SU-DHL-6 (cell line): Measurements from ENCODE around the gene INO80.

Source experiments
- H2AFZ ChIP-seq: fragments of 200-600 bp; sonication (generic); 2 replicates; pipeline ENCODE4 v1.6.1; 2014; ENCODE audit warnings: low read depth, mild to moderate bottlenecking, moderate library complexity, mixed read lengths, antibody characterized with exemption, low read length; ENCODE audit not compliant: severe bottlenecking
- H3F3A ChIP-seq: fragments of 200-600 bp; shearing (Covaris generic); 2 replicates; pipeline ENCODE4 v1.6.0; 2016; ENCODE audit warnings: antibody characterized with exemption, mild to moderate bottlenecking; ENCODE audit not compliant: insufficient read depth
- H3K27ac ChIP-seq: fragments of 200-600 bp; sonication (generic); 2 replicates; pipeline ENCODE4 v1.5.1; 2016; ENCODE audit warnings: low read depth, mild to moderate bottlenecking, low read length, moderate library complexity, mixed read lengths
- H3K27me3 ChIP-seq: fragments of 200-600 bp; sonication (generic), shearing (Covaris generic); 2 replicates; pipeline ENCODE4 v1.6.0; 2014; ENCODE audit warnings: mild to moderate bottlenecking, low read length
- H3K36me3 ChIP-seq: fragments of 200-600 bp; sonication (generic); 2 replicates; pipeline ENCODE4 v1.6.1; 2014; ENCODE audit warnings: mild to moderate bottlenecking, low read length, mixed read lengths
- H3K4me2 ChIP-seq: fragments of 300-600, 200-600 bp; shearing (Covaris generic), sonication (generic); 2 replicates; pipeline ENCODE4 v1.6.0; 2014; ENCODE audit warnings: low read length, low read depth, mild to moderate bottlenecking; ENCODE audit not compliant: poor library complexity, severe bottlenecking
- H3K4me3 ChIP-seq: fragments of 200-600 bp; sonication (generic); 2 replicates; pipeline ENCODE4 v1.5.1; 2014; ENCODE audit warnings: antibody characterized with exemption, low read length, mild to moderate bottlenecking, mixed read lengths; ENCODE audit not compliant: insufficient read depth, poor library complexity, severe bottlenecking
- H3K79me2 ChIP-seq: fragments of 200-600 bp; sonication (generic); 2 replicates; pipeline ENCODE4 v1.6.1; 2014; ENCODE audit warnings: mild to moderate bottlenecking, low read length, moderate library complexity; ENCODE audit not compliant: insufficient read depth
- H3K9ac ChIP-seq: fragments of 200-600 bp; sonication (generic); 2 replicates; pipeline ENCODE4 v1.7.0; 2014; ENCODE audit warnings: mild to moderate bottlenecking, low read length
- H3K9me2 ChIP-seq: fragments of 200-600 bp; sonication (generic); replicated peaks from 2 replicates; pipeline ENCODE4 v1.6.1; 2014; ENCODE audit warnings: low read length; ENCODE audit not compliant: insufficient read depth
- H3K9me3 ChIP-seq: fragments of 200-600 bp; sonication (generic); 2 replicates; pipeline ENCODE4 v1.6.1; 2014; ENCODE audit warnings: low read length, mixed read lengths; ENCODE audit not compliant: insufficient read depth
- H4K20me1 ChIP-seq: fragments of 200-600 bp; sonication (generic); 2 replicates; pipeline ENCODE4 v1.6.1; 2014; ENCODE audit warnings: low read depth, mild to moderate bottlenecking, antibody characterized with exemption, low read length, moderate library complexity, mixed read lengths
- EZH2phosphoT487 ChIP-seq: fragments of 200-600 bp; sonication (generic), shearing (Covaris generic); conservative IDR thresholded peaks from 2 replicates; pipeline ENCODE4 v1.6.1; 2018; ENCODE audit warnings: mild to moderate bottlenecking, antibody characterized with exemption, low read length, moderate library complexity, mixed read lengths
- TF ChIP-seq, protein P1 (sequence below): fragments of 200-600 bp; sonication (generic); IDR thresholded peaks from one replicate; pipeline ENCODE4 v1.5.1; 2017; ENCODE audit warnings: antibody characterized with exemption, mild to moderate bottlenecking, low read length, moderate library complexity; ENCODE audit not compliant: insufficient read depth, poor library complexity, severe bottlenecking

INO80 gene

DNA sequence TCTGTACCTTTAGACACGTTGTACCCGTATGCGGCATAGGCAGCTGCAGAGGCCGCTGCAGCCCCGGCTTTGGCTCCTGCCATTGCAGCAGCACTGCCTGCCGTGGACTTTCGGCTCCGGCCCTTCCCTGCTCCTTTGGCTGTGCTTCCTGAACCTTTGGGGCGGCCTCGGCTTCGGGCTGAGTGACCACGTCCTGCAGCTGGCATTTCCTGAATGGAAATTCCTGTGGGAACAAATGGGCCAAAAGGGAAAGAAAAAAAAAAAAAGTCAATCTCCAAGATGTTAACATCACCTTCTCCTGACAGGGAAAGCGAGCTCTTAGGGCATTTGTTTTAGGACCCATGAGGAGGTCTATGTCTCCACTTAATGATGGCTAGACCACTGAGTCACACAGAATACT is 133.2 kb downstream of the INO80 start:
- Histone ChIP-seq H2AFZ (no peak overlapping the region), H3K4me2 (no peak overlapping the region), H3K27ac (no peak overlapping the region), H3K36me3 (peaks cover 17% of the 10 kb centered on the region; the same call in 1 of the 2 replicates), H3K79me2 (no peaks in the 10 kb centered on the region), H3F3A (no peaks in the 10 kb centered on the region), H4K20me1 (no peaks in the 10 kb centered on the region), H3K4me3 (no peak overlapping the region), H3K9ac (no peak overlapping the region), H3K9me2 (no peaks in the 10 kb centered on the region), H3K27me3 (no peaks in the 10 kb centered on the region), H3K9me3 (no peaks in the 10 kb centered on the region)
- no peak for TF ChIP-seq EZH2phosphoT487
- TF ChIP-seq, protein P1, sequence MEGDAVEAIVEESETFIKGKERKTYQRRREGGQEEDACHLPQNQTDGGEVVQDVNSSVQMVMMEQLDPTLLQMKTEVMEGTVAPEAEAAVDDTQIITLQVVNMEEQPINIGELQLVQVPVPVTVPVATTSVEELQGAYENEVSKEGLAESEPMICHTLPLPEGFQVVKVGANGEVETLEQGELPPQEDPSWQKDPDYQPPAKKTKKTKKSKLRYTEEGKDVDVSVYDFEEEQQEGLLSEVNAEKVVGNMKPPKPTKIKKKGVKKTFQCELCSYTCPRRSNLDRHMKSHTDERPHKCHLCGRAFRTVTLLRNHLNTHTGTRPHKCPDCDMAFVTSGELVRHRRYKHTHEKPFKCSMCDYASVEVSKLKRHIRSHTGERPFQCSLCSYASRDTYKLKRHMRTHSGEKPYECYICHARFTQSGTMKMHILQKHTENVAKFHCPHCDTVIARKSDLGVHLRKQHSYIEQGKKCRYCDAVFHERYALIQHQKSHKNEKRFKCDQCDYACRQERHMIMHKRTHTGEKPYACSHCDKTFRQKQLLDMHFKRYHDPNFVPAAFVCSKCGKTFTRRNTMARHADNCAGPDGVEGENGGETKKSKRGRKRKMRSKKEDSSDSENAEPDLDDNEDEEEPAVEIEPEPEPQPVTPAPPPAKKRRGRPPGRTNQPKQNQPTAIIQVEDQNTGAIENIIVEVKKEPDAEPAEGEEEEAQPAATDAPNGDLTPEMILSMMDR = no peak

DNA sequence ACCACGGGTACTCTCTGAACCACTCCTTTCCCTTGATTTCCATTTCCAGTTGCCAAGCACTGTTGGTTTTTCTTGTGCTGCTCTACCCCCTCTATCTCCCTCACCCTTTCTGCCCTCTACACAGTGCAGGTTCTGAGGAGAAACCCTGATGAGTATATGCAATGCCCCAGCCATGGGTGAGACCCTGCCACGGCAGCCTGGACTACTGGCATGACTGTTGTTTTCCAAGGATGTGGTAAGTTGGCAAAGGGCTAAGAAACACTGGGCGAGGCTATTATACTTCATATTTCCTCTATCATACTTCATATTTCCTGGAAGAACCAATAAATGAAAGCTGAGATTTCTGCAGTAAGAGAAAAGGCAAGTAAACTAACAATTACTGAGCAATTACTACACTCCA is 134.9 kb downstream of the INO80 start:
- H3K4me3 ChIP-seq = no peak overlapping the region
- H3K9me3 ChIP-seq = no peaks in the 10 kb centered on the region
- H2AFZ ChIP-seq = no peak overlapping the region
- no peak overlapping the region for H3K9ac ChIP-seq
- H3K4me2 ChIP-seq = no peak overlapping the region
- TF ChIP-seq, protein P1 = no peak
- TF ChIP-seq EZH2phosphoT487 = no peak
- no peaks in the 10 kb centered on the region for H3K79me2 ChIP-seq
- H3K9me2 ChIP-seq = no peaks in the 10 kb centered on the region
- H3F3A ChIP-seq = no peaks in the 10 kb centered on the region
- no peaks in the 10 kb centered on the region for H3K27me3 ChIP-seq
- H3K27ac ChIP-seq = no peak overlapping the region
- H4K20me1 ChIP-seq = no peaks in the 10 kb centered on the region
- H3K36me3 ChIP-seq = peaks cover 7% of the 10 kb centered on the region; the same call in 1 of the 2 replicates

DNA sequence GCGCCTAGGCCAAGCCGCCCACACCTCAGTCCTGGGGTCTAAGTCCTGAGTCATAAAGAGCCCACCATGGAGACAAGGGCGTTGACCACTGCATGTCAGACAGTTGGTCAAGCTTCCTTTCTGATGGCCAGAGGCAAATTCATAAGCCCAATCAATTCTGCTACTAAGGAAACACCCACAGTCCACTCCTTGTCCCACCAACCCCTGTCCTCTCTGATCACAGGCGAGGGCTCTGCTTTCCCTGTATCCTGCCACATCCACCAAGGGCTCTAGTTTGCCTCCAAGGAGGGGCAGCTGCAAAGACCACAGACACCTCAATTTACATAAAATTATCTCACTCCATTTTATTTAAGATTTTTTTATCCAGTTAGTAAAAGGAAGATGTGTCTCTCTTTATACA is 137.5 kb downstream of the INO80 start:
- Histone ChIP-seq H2AFZ (no peak overlapping the region), H3K9me2 (no peaks in the 10 kb centered on the region), H3K27me3 (no peaks in the 10 kb centered on the region), H3K36me3 (peaks cover 5% of the 10 kb centered on the region; the same call in 1 of the 2 replicates), H3K9ac (no peak overlapping the region), H3K4me3 (no peak overlapping the region), H3K4me2 (no peak overlapping the region), H3F3A (no peaks in the 10 kb centered on the region), H3K79me2 (no peaks in the 10 kb centered on the region), H3K9me3 (no peaks in the 10 kb centered on the region), H4K20me1 (no peaks in the 10 kb centered on the region), H3K27ac (no peak overlapping the region)
- TF ChIP-seq, protein P1 = no peak
- TF ChIP-seq EZH2phosphoT487 = no peak
